Left ventricle myocardium superior (tissue), 1 donor: Measurements from ENCODE around the gene POPDC2. TPM values are rescaled to one million over a fixed set of nuclear protein-coding genes. Genes with fewer than 3 reads are reported as not detected.

Experiments used
- ATAC-seq: fragments of 200-7000 bp; cut with Tn5 transposase; one replicate; pipeline ENCODE4 v1.9.1; 2020; ENCODE audit warnings: mild to moderate bottlenecking, moderate library complexity
- DNase-seq: peaks from one replicate; pipeline ENCODE4 v3.0.0-alpha.2; 2020
- intact Hi-C: fragments of 100-400 bp; cut with micrococcal nuclease; formaldehyde crosslinking; loops from one replicate; pipeline ENCODE4 v1.11.0; 2022
- total RNA-seq: library from RNA; stranded (reverse); fragmentation: NEBNext Ultra II Directional; extraction: Animal tissue kit (Norgen Biotek cat#: 25700); gene quantifications from one replicate; pipeline ENCODE4 v1.2.1, GENCODE V29; 2021
- donor health status: DM: no; HTN: yes; CAD: no; lungs with severe emphysema.

Gene POPDC2
- total RNA-seq, 1 donor from 2014 or later: 586 TPM

- intact Hi-C loops: no loop called here
- no peak for DNase-seq
- ATAC-seq: no peak
Observed at GRCh38 chr3:119645813-119646212, 14.6 kb downstream of the POPDC2 start.

- no peak for DNase-seq
- intact Hi-C loops: no loop called here
- no peak for ATAC-seq
Observed at GRCh38 chr3:119644481-119644880, 15.9 kb downstream of the POPDC2 start.

GRCh38 chr3:119643528-119643927 is 16.9 kb downstream of the POPDC2 start:
- ATAC-seq (no peak), DNase-seq (no peak)
- intact Hi-C loops: no loop called here

DNA sequence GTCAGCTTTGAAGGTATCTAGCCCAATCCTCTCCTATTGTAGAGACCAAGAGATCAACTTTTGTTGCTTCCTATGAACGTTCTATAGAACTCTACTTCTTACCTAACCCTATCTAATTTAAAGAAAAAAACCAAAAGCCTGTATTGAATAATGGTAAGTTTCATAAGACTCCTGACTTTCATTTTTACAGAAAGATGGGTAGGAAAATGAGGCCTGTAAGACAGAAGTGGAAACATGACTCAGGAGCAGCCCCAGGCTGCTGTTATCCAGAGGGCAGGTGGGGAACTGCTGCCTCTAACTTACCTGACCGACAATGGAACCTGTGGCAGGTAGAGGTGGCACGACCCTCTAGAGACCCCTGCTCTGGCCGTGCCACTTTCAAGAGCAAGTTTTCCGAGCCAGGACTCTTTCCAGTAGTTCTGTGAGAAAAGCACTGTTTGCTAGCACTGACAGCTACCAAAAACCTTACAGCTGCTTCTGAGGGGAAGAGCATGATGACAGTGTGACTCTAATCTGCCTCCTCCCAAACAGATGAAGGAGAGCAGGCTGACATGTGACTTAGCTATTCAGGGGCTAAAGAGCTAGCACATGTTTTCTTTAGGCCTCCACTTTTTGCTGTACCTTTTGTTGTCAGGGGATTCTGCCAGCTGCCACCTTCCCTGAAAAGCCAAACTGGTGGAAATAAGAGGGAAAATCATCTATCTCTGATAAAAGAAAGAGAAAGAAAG is 17.5 kb downstream of the POPDC2 start:
- intact Hi-C loops: no loop called here
- ATAC-seq: no peak

DNA sequence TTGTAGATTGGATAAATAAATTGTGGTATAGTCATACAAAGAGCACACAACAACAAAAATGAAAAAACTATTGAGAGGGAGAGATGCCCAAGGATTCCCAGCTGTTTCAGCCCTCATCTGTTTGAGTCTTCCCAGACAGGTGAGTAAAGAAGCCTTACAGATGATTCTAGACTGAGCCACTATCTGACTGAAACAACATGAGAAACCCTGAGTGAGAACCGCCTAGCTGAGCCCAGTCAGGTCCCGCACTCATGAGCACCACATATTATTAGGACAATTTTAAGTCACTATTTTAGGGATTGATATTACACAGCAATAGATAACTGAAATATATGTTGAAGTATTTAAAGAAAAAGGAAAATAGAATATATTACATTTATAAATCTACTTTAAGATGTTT is 19.0 kb downstream of the POPDC2 start:
- DNase-seq (no peak), ATAC-seq (no peak)
- intact Hi-C loops: no loop called here

More for the DNA sequence above, 17.5 kb downstream of the POPDC2 start:
- DNase-seq: no peak

GRCh38 chr3:119639494-119640350 is 20.7 kb downstream of the POPDC2 start:
- no peak for ATAC-seq
- no peak for DNase-seq
- intact Hi-C loops: loop anchor here (5.0 kb wide), 1 partner anchor 37 kb away; no protein-coding TSS in a partner anchor

DNA sequence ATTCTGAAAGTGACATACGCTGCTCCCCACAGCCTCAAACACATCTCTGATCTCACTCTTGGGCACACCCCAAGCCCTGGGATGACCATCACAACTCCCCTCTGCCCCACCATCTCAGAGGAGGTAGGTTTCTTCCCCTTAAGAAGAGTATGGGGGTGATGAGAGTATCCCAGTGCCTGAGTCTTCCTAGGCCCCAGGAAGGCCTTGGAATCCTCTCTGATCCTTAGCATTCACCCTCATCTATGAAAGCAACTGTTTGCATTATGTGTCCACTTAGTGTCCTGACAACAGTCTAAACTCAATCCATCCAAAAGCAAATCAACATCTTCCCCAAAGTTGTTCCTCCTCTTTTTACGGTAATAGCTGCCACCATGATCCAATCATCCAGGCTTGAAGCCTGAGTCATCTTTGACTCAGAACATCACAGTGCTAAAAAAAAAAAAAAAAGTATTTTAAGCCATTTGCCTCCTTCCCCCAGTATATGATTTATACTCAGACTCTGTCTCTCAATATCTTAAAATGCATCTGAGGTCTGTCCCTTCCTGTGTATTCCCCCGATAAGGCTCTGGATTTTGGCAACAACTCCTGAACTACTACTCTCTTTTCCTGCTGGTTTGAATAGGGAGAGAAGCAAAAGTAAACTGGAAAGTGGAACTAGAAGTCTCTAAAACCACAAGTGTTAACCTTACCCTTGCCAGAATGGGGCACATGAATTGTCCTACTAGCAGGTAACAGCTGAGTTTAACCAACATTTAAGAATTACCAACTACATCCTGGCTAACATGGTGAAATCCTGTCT is 22.5 kb downstream of the POPDC2 start:
- DNase-seq: no peak
- peak; percentile 16 for ATAC-seq
- intact Hi-C loops: loop anchor here (5.0 kb wide), 1 partner anchor 36 kb away; no protein-coding TSS in a partner anchor

- intact Hi-C loops: loop anchor here (5.0 kb wide), 1 partner anchor 35 kb away; no protein-coding TSS in a partner anchor
- DNase-seq (no peak), ATAC-seq (no peak)
Observed at GRCh38 chr3:119636891-119637611, 23.3 kb downstream of the POPDC2 start.

GRCh38 chr3:119636249-119636648 is 24.1 kb downstream of the POPDC2 start:
- no peak for DNase-seq
- ATAC-seq: no peak
- intact Hi-C loops: loop anchor here (5.0 kb wide), 1 partner anchor 34 kb away; no protein-coding TSS in a partner anchor

DNA sequence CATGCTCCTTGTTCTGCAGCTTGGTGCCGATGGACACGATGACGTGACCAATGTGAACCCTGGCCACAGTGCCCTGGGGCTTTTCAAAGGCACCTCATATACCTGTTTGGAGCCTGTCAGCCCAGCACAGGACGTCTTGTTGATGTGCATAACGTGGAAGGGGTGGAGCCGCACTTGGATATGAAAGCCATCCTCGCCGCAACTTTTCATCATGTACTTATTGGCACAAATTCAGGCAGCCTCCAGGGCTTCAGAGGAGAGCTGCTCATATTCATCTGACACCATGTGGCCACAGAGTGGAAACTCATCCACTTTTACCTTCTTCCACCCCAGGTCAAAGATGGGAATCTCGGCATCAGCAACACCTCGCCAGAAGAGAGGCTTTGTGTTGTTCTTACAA is 24.7 kb downstream of the POPDC2 start:
- intact Hi-C loops: loop anchor here (5.0 kb wide), 1 partner anchor 33 kb away; no protein-coding TSS in a partner anchor
- peak; percentile 11 for ATAC-seq
- DNase-seq: no peak

- DNase-seq (no peak), ATAC-seq (no peak)
- intact Hi-C loops: no loop called here
Observed at GRCh38 chr3:119632829-119633228, 27.6 kb downstream of the POPDC2 start.

GRCh38 chr3:119632216-119632615 is 28.2 kb downstream of the POPDC2 start:
- intact Hi-C loops: no loop called here
- ATAC-seq: no peak
- DNase-seq: no peak

DNA sequence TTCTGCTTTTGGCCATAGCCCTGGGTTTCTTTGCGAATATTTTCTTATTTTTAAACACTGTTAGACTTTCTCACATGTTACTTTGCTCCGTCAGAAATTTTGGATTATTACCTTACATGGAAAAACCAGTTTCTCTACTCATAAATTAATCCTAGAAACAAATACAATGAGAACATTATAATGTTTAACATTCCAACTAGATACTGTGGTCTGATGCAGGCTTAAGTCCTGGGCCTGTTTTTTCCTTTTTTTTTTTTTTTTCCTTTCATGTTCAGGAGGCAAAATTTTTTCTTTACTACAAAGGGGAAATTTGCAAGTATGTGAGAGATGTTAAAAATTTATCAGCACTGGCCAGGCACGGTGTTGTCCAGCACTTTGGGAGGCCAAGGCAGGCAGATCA is 28.9 kb downstream of the POPDC2 start:
- DNase-seq: no peak
- intact Hi-C loops: no loop called here
- ATAC-seq: no peak

DNA sequence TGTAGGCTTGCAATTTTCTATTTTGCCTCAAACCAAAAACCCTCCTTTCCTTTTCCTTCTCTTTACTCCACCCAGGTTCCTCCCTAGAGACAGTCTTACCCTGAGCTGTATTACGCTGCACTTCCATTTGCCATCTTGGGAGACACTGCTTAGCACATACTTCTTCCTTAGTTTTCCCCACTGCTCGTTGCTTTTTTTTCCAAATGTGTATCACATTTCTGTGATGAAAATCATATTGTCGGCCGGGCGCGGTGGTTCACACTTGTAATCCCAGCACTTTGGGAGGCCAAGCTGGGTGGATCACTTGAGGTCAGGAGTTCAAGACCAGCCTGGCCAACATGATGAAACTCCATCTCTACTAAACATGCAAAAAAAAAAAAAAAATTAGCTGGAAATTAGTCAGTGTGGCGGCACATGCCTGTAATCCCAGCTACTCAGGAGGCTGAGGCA is 29.5 kb downstream of the POPDC2 start:
- DNase-seq (no peak), ATAC-seq (peak; percentile 7)
- intact Hi-C loops: no loop called here

- intact Hi-C loops: no loop called here
- peak; percentile 9 for ATAC-seq
Observed at GRCh38 chr3:119630128-119630879, 30.1 kb downstream of the POPDC2 start.

GRCh38 chr3:119628816-119629445 is 31.5 kb downstream of the POPDC2 start:
- ATAC-seq (peak; percentile 11), DNase-seq (no peak)
- intact Hi-C loops: no loop called here

More at GRCh38 chr3:119630128-119630879, 30.1 kb downstream of the POPDC2 start:
- DNase-seq: no peak

- DNase-seq (no peak), ATAC-seq (no peak)
- intact Hi-C loops: no loop called here
Observed at GRCh38 chr3:119628390-119628789, 32.0 kb downstream of the POPDC2 start.
